GM18526 (cell line): ENCODE results near the gene LMBR1L.

Experiments
- POLR2A ChIP-seq: IDR thresholded peaks from 3 replicates; pipeline ENCODE4 v1.6.1; 2011; ENCODE audit not compliant: insufficient read length; ENCODE audit errors: extremely low read depth

Gene LMBR1L

GRCh38 chr12:49051777-49052438 is 58.7 kb downstream of the LMBR1L start:
- TF ChIP-seq POLR2A: no peak

DNA sequence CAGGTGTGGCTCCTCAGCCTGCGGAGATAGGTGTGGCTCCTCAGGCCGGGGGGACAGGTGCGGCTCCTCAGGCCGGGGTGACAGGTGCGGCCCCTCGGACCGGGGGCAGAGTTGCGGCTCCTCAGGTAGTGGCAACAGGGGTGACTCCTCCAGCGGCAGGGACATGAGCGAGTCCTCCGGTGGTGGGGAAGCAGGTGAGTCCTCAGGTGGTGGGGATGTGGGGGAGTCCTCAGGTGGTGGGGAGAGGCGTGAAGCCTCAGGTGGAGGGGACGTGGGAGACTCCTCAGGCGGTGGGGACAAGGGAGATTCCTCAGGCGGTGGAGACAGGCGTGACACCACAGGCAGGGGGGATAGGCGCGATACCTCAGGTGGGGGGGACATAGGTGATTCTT is 59.3 kb downstream of the LMBR1L start:
- no peak for TF ChIP-seq POLR2A

DNA sequence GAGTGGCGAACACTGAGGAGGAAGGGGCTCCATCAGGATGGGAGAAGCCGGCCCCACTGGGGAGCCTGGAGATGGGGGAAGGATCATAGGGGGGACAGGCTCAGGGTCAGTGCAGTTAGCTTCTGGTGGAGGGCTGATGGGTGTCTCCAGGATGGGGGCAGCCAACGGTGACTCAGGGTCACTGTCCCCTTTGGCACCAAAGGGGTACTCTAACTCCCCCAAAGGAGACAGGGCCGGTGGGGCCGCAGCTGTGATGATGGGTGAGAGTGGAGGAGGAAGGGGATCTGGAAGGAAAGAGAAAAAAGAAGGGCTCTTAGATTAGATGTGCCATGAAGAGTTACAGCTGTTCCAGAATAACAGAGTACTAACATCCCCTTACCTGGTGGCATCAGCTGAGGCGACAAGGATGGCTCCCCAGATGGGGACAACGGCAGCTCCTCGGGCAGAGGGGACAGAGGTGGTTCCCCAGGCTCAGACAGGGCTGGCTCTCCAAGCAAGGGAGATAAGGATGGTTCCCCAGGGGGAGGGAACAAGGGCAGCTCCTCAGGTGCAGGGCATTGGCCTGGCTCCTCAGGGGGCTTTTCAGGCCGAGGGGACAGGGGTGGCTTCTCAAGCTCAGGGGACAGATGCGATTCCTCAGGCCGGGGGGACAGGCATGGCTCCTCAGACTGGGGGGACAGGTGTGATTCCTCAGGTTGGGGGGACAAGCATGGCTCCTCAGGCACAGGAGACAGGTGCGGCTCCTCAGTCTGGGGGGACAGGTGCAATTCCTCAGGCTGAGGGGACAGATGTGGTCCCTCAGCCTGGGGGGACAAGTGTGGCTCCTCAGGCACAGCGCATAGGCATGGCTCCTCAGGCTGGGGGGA is 59.9 kb downstream of the LMBR1L start:
- no peak for TF ChIP-seq POLR2A

GRCh38 chr12:49049566-49050224 is 61.0 kb downstream of the LMBR1L start:
- TF ChIP-seq POLR2A: no peak

DNA sequence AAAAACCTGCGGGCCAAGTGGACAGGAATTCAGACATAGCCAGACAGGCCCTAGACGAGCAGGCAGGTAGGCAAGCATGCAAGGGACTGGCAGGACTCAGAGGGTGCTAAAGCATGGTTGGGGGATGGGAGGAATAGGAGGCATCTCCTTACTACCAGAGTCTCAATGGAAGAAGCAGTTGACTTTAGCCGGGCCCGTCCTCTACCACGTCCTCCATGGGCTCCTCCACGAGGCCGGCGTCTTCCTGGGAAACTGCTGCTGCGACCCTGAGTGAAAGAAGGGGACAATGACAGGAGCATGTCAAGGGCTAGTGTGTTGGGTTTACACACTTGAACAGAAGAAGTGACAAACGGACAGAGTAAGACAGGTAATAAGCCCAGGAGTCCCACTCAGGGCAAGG is 61.7 kb downstream of the LMBR1L start:
- no peak for TF ChIP-seq POLR2A
